Sigmoid colon (tissue), 4 donors: Measurements from ENCODE around the gene MGARP.

ENCODE experiments used
- CTCF ChIP-seq, 4 experiments: fragments of 450-650 bp in 3 of 4; fragments of 200-600 bp in 1 of 4; IDR thresholded peaks; one replicate each; pipeline ENCODE4 v1.5.1; 2016 to 2019; ENCODE audit warnings: antibody characterized with exemption in 4 of 4, mild to moderate bottlenecking in 3 of 4, moderate library complexity in 2 of 4
- EP300 ChIP-seq, 4 donors: sonication (generic); formaldehyde crosslinking; IDR thresholded peaks; one replicate each; pipeline ENCODE4 v1.6.1; 2017; ENCODE audit warnings: antibody characterized with exemption in 4 of 4
- POLR2A ChIP-seq, 2 donors: fragments of 450-650 bp; IDR thresholded peaks; one replicate each; pipeline ENCODE4 v1.6.1; 2016; ENCODE audit warnings: antibody characterized with exemption in 2 of 2, mild to moderate bottlenecking in 2 of 2, moderate library complexity in 2 of 2
- POLR2AphosphoS5 ChIP-seq, 4 donors: sonication (generic); formaldehyde crosslinking; IDR thresholded peaks; one replicate each; pipeline ENCODE4 v1.6.1; 2017; ENCODE audit warnings: antibody characterized with exemption in 4 of 4

GRCh38 chr4:139275281-139275735, 4.7 kb downstream of the MGARP start:
- TF ChIP-seq POLR2AphosphoS5 (IDR thresholded peaks at IDR 0.05), result no peak
- no peak for TF ChIP-seq POLR2A (IDR thresholded peaks at IDR 0.05)
- no peak for TF ChIP-seq CTCF (IDR thresholded peaks at IDR 0.05)
- TF ChIP-seq EP300 (IDR thresholded peaks at IDR 0.05), result no peak
